Body of pancreas (tissue), 4 donors: ENCODE results near the gene TCF15. TPM values are rescaled to one million over a fixed set of nuclear protein-coding genes. Genes with fewer than 3 reads are reported as not detected.

Source experiments
- ATAC-seq: fragments of 150-250 bp; one replicate; pipeline ENCODE4 v1.9.1; 2016
- DNase-seq, 4 donors: peaks; one replicate each; pipeline ENCODE4 v3.0.0-alpha.2; 2019
- H3K27ac ChIP-seq, 4 donors: fragments of 200-600 bp; sonication (generic); 1 replicate in 3 of 4; 2 replicates in 1 of 4; pipeline versions ENCODE4 v1.5.1 to v1.6.1; 2016 to 2019; ENCODE audit warnings: mild to moderate bottlenecking in 1 of 4, mixed read lengths in 1 of 4, moderate library complexity in 1 of 4
- H3K27me3 ChIP-seq, 2 donors: fragments of 200-600 bp; sonication (generic); one replicate each; pipeline ENCODE4 v1.6.0; 2016; ENCODE audit warnings: mild to moderate bottlenecking in 1 of 2
- H3K36me3 ChIP-seq, 2 donors: fragments of 200-600 bp; sonication (generic); replicated peaks in 1 of 2; 2 replicates each; pipeline ENCODE4 v1.5.1; 2016; ENCODE audit warnings: low read depth in 2 of 2; ENCODE audit not compliant: insufficient read depth in 1 of 2
- H3K4me1 ChIP-seq: fragments of 200-600 bp; sonication (generic); one replicate; pipeline ENCODE4 v1.6.0; 2016
- H3K4me3 ChIP-seq, 2 donors: fragments of 200-600 bp; sonication (generic); 1 replicate in 1 of 2; 2 replicates in 1 of 2; pipeline ENCODE4 v1.5.1; 2016 to 2019
- H3K9me3 ChIP-seq, 3 donors: fragments of 200-600 bp; sonication (generic); 1 replicate in 2 of 3; 2 replicates in 1 of 3; pipeline ENCODE4 v1.5.1; 2016
- CTCF ChIP-seq, 7 experiments: fragments of 450-650 bp in 4 of 7; fragments of 200-600 bp in 3 of 7; sonication (generic) in 3 of 7; IDR thresholded peaks; one replicate each; pipeline ENCODE4 v1.5.1; 2016 to 2019; ENCODE audit warnings: antibody characterized with exemption in 7 of 7
- POLR2A ChIP-seq, 3 donors: fragments of 450-650 bp; IDR thresholded peaks; one replicate each; pipeline ENCODE4 v1.6.1; 2016; ENCODE audit warnings: antibody characterized with exemption in 3 of 3, mild to moderate bottlenecking in 2 of 3
- WGBS, 2 donors: methylation state at CpG; one replicate each; pipeline ENCODE4 v1.1.5; 2017; 5-methylcytosine and 5-hydroxymethylcytosine counted together
- intact Hi-C: fragments of 100-400 bp; cut with DNase I; formaldehyde crosslinking; loops from one replicate; pipeline ENCODE4 v1.15.1; 2023
- total RNA-seq, 2 donors: library from RNA; depleted of rRNA; stranded (reverse); fragments of >200 nt; gene quantifications; one replicate each; pipeline ENCODE4 v1.1.0, GENCODE V29; 2016

The TCF15 gene
- total RNA-seq, 2 donors from 2014 or later: not detected

- WGBS, 2 donors: 86 to 89% methylated on average over 4 of the region's 4 CpGs
- ATAC-seq: no peak
- no peaks in the 10 kb centered on the region for H3K27me3 ChIP-seq
- TF ChIP-seq POLR2A (IDR thresholded peaks at IDR 0.05) (no peak), CTCF (IDR thresholded peaks at IDR 0.05) (no peak)
- no peak overlapping the region for H3K27ac ChIP-seq
- H3K9me3 ChIP-seq: peaks cover 0 to 5% (median 0%) of the 10 kb centered on the region in 3 donors
- H3K4me3 ChIP-seq: no peak overlapping the region
- H3K4me1 ChIP-seq: no peaks in the 10 kb centered on the region
- DNase-seq: no peak
- no peaks in the 10 kb centered on the region for H3K36me3 ChIP-seq
- intact Hi-C loops: no loop called here
Observed at GRCh38 chr20:625360-625932, 15.3 kb upstream of the TCF15 start.

- Histone ChIP-seq H3K36me3 (no peaks in the 10 kb centered on the region), H3K4me3 (no peak overlapping the region), H3K27me3 (no peaks in the 10 kb centered on the region), H3K4me1 (no peaks in the 10 kb centered on the region), H3K27ac (no peak overlapping the region), H3K9me3 (peaks cover 0 to 5% (median 0%) of the 10 kb centered on the region in 3 donors)
- TF ChIP-seq CTCF (IDR thresholded peaks at IDR 0.05) (no peak), POLR2A (IDR thresholded peaks at IDR 0.05) (no peak)
- DNase-seq: no peak
- 57 to 62% methylated on average over 4 of the region's 4 CpGs for WGBS, 2 donors
- ATAC-seq: no peak
- intact Hi-C loops: no loop called here
Observed at GRCh38 chr20:623704-624103, 13.6 kb upstream of the TCF15 start.

- no peak overlapping the region for H3K27ac ChIP-seq
- no peaks in the 10 kb centered on the region for H3K27me3 ChIP-seq
- DNase-seq (no peak), ATAC-seq (no peak)
- intact Hi-C loops: no loop called here
- H3K36me3 ChIP-seq: no peaks in the 10 kb centered on the region
- 20% methylated on average over 1 to 4 of the region's 4 CpGs for WGBS, 2 donors
- TF ChIP-seq POLR2A (IDR thresholded peaks at IDR 0.05): no peak
- TF ChIP-seq CTCF (IDR thresholded peaks at IDR 0.05): no peak
- H3K9me3 ChIP-seq: peaks cover 0 to 11% (median 0%) of the 10 kb centered on the region in 3 donors
- no peak overlapping the region for H3K4me3 ChIP-seq
- H3K4me1 ChIP-seq: no peaks in the 10 kb centered on the region
Observed at GRCh38 chr20:623021-623420, 12.9 kb upstream of the TCF15 start.

GRCh38 chr20:622161-622560 lies 12.1 kb upstream of the TCF15 start:
- Histone ChIP-seq H3K36me3 (no peaks in the 10 kb centered on the region), H3K27ac (no peak overlapping the region), H3K4me3 (no peak overlapping the region), H3K27me3 (no peaks in the 10 kb centered on the region), H3K4me1 (no peaks in the 10 kb centered on the region), H3K9me3 (peaks cover 0 to 13% (median 0%) of the 10 kb centered on the region in 3 donors)
- ATAC-seq (no peak), DNase-seq (no peak)
- intact Hi-C loops: no loop called here
- TF ChIP-seq CTCF (IDR thresholded peaks at IDR 0.05): no peak
- TF ChIP-seq POLR2A (IDR thresholded peaks at IDR 0.05): no peak
- WGBS, 2 donors: 57 to 62% methylated on average over 7 of the region's 7 CpGs

- no peaks in the 10 kb centered on the region for H3K27me3 ChIP-seq
- no peak for ATAC-seq
Observed at GRCh38 chr20:621125-621756, 11.1 kb upstream of the TCF15 start.

More at GRCh38 chr20:621125-621756, 11.1 kb upstream of the TCF15 start:
- intact Hi-C loops: no loop called here
- H3K9me3 ChIP-seq: peaks cover 0 to 13% (median 0%) of the 10 kb centered on the region in 3 donors
- H3K4me1 ChIP-seq: no peaks in the 10 kb centered on the region
- TF ChIP-seq POLR2A (IDR thresholded peaks at IDR 0.05) (no peak), CTCF (IDR thresholded peaks at IDR 0.05) (no peak)
- H3K27ac ChIP-seq: no peak overlapping the region
- 40 to 54% methylated on average over 5 of the region's 5 CpGs for WGBS, 2 donors
- no peaks in the 10 kb centered on the region for H3K36me3 ChIP-seq
- H3K4me3 ChIP-seq: no peak overlapping the region
- no peak for DNase-seq
